HepG2 (cell line): Measurements from ENCODE around the gene PDRG1. TPM values are rescaled to one million over a fixed set of nuclear protein-coding genes. Genes with fewer than 3 reads are reported as not detected.

Experiments
- AHR ChIP-seq: IDR thresholded peaks from 2 replicates; pipeline ENCODE4 v1.6.1; 2018; ENCODE audit warnings: missing genetic modification reagents, missing compliant biosample characterization
- CCAR2 ChIP-seq: fragments of 200-400 bp; formaldehyde crosslinking; optimal IDR thresholded peaks from 2 replicates; pipeline ENCODE3; 2018; ENCODE audit warnings: low read depth, mild to moderate bottlenecking, low read length, moderate library complexity
- DMAP1 ChIP-seq: IDR thresholded peaks from 2 replicates; pipeline ENCODE4 v1.6.1; 2016
- FOXP1 ChIP-seq, 2 experiments: fragments of 450-650 bp in 1 of 2; IDR thresholded peaks; 2 replicates each; pipeline ENCODE4 v1.6.1; 2017 to 2018; ENCODE audit warnings: antibody characterized with exemption in 1 of 2
- GTF2F1 ChIP-seq: fragments of 150-350 bp; IDR thresholded peaks from 2 replicates; pipeline ENCODE4 v1.6.1; 2014; ENCODE audit warnings: low read length
- JUN ChIP-seq: sonication (generic); formaldehyde crosslinking; IDR thresholded peaks from 2 replicates; pipeline ENCODE4 v1.4.0; 2020; ENCODE audit warnings: mild to moderate bottlenecking, missing genetic modification reagents
- KLF12 ChIP-seq: sonication (generic); formaldehyde crosslinking; IDR thresholded peaks from 2 replicates; pipeline ENCODE4 v1.4.0; 2020; ENCODE audit warnings: missing genetic modification reagents, borderline replicate concordance
- NBN ChIP-seq: fragments of 450-650 bp; conservative IDR thresholded peaks from 2 replicates; pipeline ENCODE4 v1.6.1; 2017
- NCOA2 ChIP-seq: sonication (generic); formaldehyde crosslinking; IDR thresholded peaks from 2 replicates; pipeline ENCODE4 v1.8.0; 2022; ENCODE audit warnings: inconsistent platforms
- POLR2G ChIP-seq: fragments of 200-400 bp; formaldehyde crosslinking; IDR thresholded peaks from 2 replicates; pipeline ENCODE4 v1.6.1; 2018; ENCODE audit warnings: mild to moderate bottlenecking, low read depth, low read length, moderate library complexity
- RFX5 ChIP-seq: IDR thresholded peaks from 2 replicates; pipeline ENCODE4 v1.6.1; 2011; ENCODE audit warnings: low read depth, low read length, improper control_type of control experiment
- RFXAP ChIP-seq: sonication (generic); formaldehyde crosslinking; IDR thresholded peaks from 2 replicates; pipeline ENCODE4 v1.4.0; 2020; ENCODE audit warnings: missing genetic modification reagents, borderline replicate concordance
- SRSF4 ChIP-seq: fragments of 200-400 bp; formaldehyde crosslinking; IDR thresholded peaks from one replicate; pipeline ENCODE4 v1.6.1; 2018; ENCODE audit warnings: mild to moderate bottlenecking, low read depth, low read length, moderate library complexity; ENCODE audit not compliant: poor library complexity, severe bottlenecking
- TEAD3 ChIP-seq: optimal IDR thresholded peaks from 2 replicates; pipeline ENCODE3; 2016; ENCODE audit warnings: borderline replicate concordance
- ZNF101 ChIP-seq: sonication (generic); formaldehyde crosslinking; IDR thresholded peaks from 2 replicates; pipeline ENCODE4 v1.4.0; 2020; ENCODE audit warnings: mild to moderate bottlenecking, low read depth, missing genetic modification reagents, borderline replicate concordance
- ZNF230 ChIP-seq: sonication (generic); formaldehyde crosslinking; IDR thresholded peaks from 2 replicates; pipeline ENCODE4 v1.4.0; 2020; ENCODE audit warnings: mild to moderate bottlenecking, missing genetic modification reagents
- ZNF253 ChIP-seq: sonication (generic); formaldehyde crosslinking; IDR thresholded peaks from 2 replicates; pipeline ENCODE4 v1.8.0; 2022; ENCODE audit warnings: mild to moderate bottlenecking, missing genetic modification reagents, borderline replicate concordance
- ZNF264 ChIP-seq: sonication (generic); formaldehyde crosslinking; IDR thresholded peaks from 2 replicates; pipeline ENCODE4 v1.4.0; 2020; ENCODE audit warnings: missing genetic modification reagents
- ZNF335 ChIP-seq: sonication (generic); formaldehyde crosslinking; IDR thresholded peaks from 2 replicates; pipeline ENCODE4 v1.4.0; 2020; ENCODE audit warnings: missing genetic modification reagents
- ZNF350 ChIP-seq: sonication (generic); formaldehyde crosslinking; IDR thresholded peaks from 2 replicates; pipeline ENCODE4 v1.4.0; 2020; ENCODE audit warnings: mild to moderate bottlenecking, low read depth, missing genetic modification reagents, borderline replicate concordance
- ZNF354B ChIP-seq: sonication (generic); formaldehyde crosslinking; IDR thresholded peaks from 2 replicates; pipeline ENCODE4 v1.8.0; 2022; ENCODE audit warnings: mild to moderate bottlenecking, missing genetic modification reagents
- ZNF431 ChIP-seq: sonication (generic); formaldehyde crosslinking; IDR thresholded peaks from 2 replicates; pipeline ENCODE4 v1.9.0; 2022; ENCODE audit warnings: missing genetic modification reagents, low read depth, mild to moderate bottlenecking, borderline replicate concordance
- ZNF746 ChIP-seq: sonication (generic); formaldehyde crosslinking; IDR thresholded peaks from 2 replicates; pipeline ENCODE4 v1.8.0; 2022; ENCODE audit warnings: mild to moderate bottlenecking, missing genetic modification reagents
- ZSCAN22 ChIP-seq: sonication (generic); formaldehyde crosslinking; IDR thresholded peaks from 2 replicates; pipeline ENCODE4 v1.4.0; 2020; ENCODE audit warnings: mild to moderate bottlenecking, missing genetic modification reagents
- ZSCAN25 ChIP-seq: sonication (generic); formaldehyde crosslinking; IDR thresholded peaks from 2 replicates; pipeline ENCODE4 v1.8.0; 2022; ENCODE audit warnings: mild to moderate bottlenecking, missing genetic modification reagents
- ZZZ3 ChIP-seq: sonication (generic); formaldehyde crosslinking; IDR thresholded peaks from 2 replicates; pipeline ENCODE4 v1.4.0; 2020; ENCODE audit warnings: missing genetic modification reagents, mild to moderate bottlenecking, borderline replicate concordance
- polyA plus RNA-seq, 8 experiments: library from polyadenylated mRNA; depleted of rRNA in 3 of 8; stranded (reverse) in 7 of 8; unstranded in 1 of 8; fragments of >200 nt; fragmentation: Illumina TruSeq in 4 of 8; extraction: Trizol in 4 of 8; gene quantifications; 2 replicates each; pipeline versions ENCODE4 v1.2.1 to v1.2.3, GENCODE V29; 2011 to 2016; ENCODE audit warnings: low read depth in 4 of 8, missing spikeins in 1 of 8, mixed read lengths in 1 of 8; ENCODE audit not compliant: insufficient read depth in 1 of 8
- total RNA-seq, 5 experiments: library from RNA; depleted of rRNA; stranded (reverse); fragments of >200 nt; fragmentation: Illumina TruSeq; extraction: Trizol; gene quantifications; 2 replicates each; pipeline ENCODE4 v1.2.3, GENCODE V29; 2016; ENCODE audit warnings: low read depth in 1 of 5
- TF ChIP-seq, protein P1 (sequence below): sonication (generic); formaldehyde crosslinking; IDR thresholded peaks from 2 replicates; pipeline ENCODE4; 2020; ENCODE audit warnings: missing genetic modification reagents, mild to moderate bottlenecking, borderline replicate concordance
- TF ChIP-seq, protein P2 (sequence below): sonication (generic); formaldehyde crosslinking; conservative IDR thresholded peaks from 2 replicates; pipeline ENCODE4 v1.4.0; 2020; ENCODE audit warnings: missing genetic modification reagents

The PDRG1 gene
- total and polyA plus RNA-seq, 2 of the 13 experiments (the other 11 are each of a cell fraction or from before 2014, with no cell fraction given): 16.6 to 18.0 TPM

DNA sequence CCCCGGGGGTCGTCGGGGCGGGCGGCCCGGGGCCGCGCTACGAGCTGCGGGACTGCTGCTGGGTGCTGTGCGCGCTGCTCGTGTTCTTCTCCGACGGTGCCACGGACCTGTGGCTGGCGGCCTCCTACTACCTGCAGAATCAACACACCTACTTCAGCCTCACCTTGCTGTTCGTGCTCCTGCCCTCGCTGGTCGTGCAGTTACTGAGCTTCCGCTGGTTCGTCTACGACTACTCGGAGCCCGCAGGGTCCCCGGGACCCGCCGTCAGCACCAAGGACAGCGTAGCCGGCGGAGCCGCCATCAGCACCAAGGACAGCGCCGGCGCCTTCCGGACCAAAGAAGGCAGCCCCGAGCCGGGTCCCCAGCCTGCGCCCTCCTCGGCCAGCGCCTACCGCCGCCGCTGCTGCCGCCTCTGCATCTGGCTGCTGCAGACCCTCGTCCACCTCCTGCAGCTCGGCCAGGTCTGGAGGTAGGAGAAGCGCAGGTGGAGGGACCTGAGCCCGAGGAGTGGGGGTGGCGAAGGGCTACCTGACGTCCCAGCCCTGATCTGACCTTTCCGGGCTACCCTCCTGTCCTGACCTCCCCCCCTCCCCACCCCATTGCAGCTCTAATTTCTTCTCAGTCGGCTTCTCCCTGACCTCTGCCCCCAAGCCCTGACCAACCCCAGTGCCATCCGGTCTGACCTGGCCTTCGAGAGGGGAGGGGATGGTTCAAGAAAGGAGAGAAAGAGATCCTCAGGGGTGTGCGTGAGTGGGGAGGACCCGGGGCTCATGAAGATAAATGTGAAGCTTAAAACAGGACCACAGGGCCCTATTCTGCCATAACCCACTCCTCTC is 16.7 kb upstream of the PDRG1 start (continued):
- TF ChIP-seq, protein P1, sequence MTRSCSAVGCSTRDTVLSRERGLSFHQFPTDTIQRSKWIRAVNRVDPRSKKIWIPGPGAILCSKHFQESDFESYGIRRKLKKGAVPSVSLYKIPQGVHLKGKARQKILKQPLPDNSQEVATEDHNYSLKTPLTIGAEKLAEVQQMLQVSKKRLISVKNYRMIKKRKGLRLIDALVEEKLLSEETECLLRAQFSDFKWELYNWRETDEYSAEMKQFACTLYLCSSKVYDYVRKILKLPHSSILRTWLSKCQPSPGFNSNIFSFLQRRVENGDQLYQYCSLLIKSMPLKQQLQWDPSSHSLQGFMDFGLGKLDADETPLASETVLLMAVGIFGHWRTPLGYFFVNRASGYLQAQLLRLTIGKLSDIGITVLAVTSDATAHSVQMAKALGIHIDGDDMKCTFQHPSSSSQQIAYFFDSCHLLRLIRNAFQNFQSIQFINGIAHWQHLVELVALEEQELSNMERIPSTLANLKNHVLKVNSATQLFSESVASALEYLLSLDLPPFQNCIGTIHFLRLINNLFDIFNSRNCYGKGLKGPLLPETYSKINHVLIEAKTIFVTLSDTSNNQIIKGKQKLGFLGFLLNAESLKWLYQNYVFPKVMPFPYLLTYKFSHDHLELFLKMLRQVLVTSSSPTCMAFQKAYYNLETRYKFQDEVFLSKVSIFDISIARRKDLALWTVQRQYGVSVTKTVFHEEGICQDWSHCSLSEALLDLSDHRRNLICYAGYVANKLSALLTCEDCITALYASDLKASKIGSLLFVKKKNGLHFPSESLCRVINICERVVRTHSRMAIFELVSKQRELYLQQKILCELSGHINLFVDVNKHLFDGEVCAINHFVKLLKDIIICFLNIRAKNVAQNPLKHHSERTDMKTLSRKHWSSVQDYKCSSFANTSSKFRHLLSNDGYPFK: peak; percentile 99
- TF ChIP-seq ZNF746 (CRISPR knock-in tag) (peak; percentile 100), KLF12 (CRISPR knock-in tag) (peak; percentile 100), FOXP1 (IDR thresholded peaks at IDR 0.05) (no peak), FOXP1 (CRISPR knock-in tag; IDR thresholded peaks at IDR 0.05) (peak; percentile 98), ZNF350 (CRISPR knock-in tag) (peak; percentile 100), CCAR2 (no peak), ZNF101 (peak; percentile 100), ZSCAN22 (peak; percentile 98), RFX5 (peak; percentile 72), ZNF431 (CRISPR knock-in tag) (peak; percentile 100), TEAD3 (CRISPR knock-in tag) (peak; percentile 97), ZZZ3 (peak; percentile 100), ZNF253 (peak; percentile 100), ZNF230 (peak; percentile 100), JUN (peak; percentile 100), RFXAP (CRISPR knock-in tag) (peak; percentile 99), AHR (CRISPR knock-in tag) (peak; percentile 100), NBN (no peak), ZSCAN25 (peak; percentile 99), SRSF4 (no peak), ZNF354B (peak; percentile 100), ZNF264 (CRISPR knock-in tag) (peak; percentile 100), NCOA2 (CRISPR knock-in tag) (peak; percentile 99), ZNF335 (CRISPR knock-in tag) (peak; percentile 99), GTF2F1 (no peak), DMAP1 (CRISPR knock-in tag) (peak; percentile 99), POLR2G (no peak)
- TF ChIP-seq, protein P2, sequence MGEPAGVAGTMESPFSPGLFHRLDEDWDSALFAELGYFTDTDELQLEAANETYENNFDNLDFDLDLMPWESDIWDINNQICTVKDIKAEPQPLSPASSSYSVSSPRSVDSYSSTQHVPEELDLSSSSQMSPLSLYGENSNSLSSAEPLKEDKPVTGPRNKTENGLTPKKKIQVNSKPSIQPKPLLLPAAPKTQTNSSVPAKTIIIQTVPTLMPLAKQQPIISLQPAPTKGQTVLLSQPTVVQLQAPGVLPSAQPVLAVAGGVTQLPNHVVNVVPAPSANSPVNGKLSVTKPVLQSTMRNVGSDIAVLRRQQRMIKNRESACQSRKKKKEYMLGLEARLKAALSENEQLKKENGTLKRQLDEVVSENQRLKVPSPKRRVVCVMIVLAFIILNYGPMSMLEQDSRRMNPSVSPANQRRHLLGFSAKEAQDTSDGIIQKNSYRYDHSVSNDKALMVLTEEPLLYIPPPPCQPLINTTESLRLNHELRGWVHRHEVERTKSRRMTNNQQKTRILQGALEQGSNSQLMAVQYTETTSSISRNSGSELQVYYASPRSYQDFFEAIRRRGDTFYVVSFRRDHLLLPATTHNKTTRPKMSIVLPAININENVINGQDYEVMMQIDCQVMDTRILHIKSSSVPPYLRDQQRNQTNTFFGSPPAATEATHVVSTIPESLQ: peak; percentile 100
